HL-60 (cell line): ENCODE data around the gene SEPTIN2.

Experiments
- POLR2AphosphoS5 ChIP-seq: IDR thresholded peaks from 2 replicates; pipeline ENCODE4 v1.6.1; 2012; ENCODE audit warnings: low read depth
- TF ChIP-seq, protein P1 (sequence below): IDR thresholded peaks from one replicate; pipeline ENCODE4 v1.5.1; 2011; ENCODE audit warnings: low read length, control low read depth, inconsistent platforms; ENCODE audit not compliant: insufficient read depth
- TF ChIP-seq, protein P2 (sequence below): IDR thresholded peaks from 2 replicates; pipeline ENCODE4 v1.6.1; 2012; ENCODE audit warnings: low read depth; ENCODE audit not compliant: insufficient replicate concordance

DNA sequence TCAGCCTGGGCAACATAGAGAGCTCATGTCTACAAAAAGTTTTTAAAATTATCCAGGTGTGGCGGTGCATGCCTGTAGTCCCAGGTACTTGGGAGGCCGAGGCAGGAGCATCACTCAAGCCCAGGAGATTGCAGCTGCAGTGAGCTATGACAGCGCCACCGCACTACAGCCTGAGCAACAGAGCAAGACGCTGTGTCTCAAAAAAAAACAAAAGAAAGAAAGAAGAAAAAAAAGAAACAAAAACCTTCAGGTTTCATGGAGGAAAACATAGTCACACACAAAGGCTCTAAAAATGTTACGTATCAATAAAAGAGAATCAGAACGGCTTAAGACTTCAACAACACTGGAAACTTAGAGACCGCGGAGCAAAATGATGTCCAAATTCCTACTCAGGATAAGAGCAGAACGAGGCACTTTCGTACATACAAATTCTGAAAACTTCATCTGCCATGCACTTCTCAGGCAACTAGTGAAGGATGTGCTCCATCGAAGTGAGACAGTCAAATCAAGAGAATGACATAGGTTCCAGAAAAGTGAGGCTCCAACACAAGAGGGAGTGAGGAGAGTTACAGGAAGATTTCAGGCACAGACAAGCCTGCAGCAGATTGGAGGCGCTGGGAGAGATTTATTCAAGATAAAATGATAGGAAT, 4.7 kb upstream of the SEPTIN2 start:
- TF ChIP-seq, protein P1, sequence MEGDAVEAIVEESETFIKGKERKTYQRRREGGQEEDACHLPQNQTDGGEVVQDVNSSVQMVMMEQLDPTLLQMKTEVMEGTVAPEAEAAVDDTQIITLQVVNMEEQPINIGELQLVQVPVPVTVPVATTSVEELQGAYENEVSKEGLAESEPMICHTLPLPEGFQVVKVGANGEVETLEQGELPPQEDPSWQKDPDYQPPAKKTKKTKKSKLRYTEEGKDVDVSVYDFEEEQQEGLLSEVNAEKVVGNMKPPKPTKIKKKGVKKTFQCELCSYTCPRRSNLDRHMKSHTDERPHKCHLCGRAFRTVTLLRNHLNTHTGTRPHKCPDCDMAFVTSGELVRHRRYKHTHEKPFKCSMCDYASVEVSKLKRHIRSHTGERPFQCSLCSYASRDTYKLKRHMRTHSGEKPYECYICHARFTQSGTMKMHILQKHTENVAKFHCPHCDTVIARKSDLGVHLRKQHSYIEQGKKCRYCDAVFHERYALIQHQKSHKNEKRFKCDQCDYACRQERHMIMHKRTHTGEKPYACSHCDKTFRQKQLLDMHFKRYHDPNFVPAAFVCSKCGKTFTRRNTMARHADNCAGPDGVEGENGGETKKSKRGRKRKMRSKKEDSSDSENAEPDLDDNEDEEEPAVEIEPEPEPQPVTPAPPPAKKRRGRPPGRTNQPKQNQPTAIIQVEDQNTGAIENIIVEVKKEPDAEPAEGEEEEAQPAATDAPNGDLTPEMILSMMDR, result no peak
- TF ChIP-seq, protein P2, sequence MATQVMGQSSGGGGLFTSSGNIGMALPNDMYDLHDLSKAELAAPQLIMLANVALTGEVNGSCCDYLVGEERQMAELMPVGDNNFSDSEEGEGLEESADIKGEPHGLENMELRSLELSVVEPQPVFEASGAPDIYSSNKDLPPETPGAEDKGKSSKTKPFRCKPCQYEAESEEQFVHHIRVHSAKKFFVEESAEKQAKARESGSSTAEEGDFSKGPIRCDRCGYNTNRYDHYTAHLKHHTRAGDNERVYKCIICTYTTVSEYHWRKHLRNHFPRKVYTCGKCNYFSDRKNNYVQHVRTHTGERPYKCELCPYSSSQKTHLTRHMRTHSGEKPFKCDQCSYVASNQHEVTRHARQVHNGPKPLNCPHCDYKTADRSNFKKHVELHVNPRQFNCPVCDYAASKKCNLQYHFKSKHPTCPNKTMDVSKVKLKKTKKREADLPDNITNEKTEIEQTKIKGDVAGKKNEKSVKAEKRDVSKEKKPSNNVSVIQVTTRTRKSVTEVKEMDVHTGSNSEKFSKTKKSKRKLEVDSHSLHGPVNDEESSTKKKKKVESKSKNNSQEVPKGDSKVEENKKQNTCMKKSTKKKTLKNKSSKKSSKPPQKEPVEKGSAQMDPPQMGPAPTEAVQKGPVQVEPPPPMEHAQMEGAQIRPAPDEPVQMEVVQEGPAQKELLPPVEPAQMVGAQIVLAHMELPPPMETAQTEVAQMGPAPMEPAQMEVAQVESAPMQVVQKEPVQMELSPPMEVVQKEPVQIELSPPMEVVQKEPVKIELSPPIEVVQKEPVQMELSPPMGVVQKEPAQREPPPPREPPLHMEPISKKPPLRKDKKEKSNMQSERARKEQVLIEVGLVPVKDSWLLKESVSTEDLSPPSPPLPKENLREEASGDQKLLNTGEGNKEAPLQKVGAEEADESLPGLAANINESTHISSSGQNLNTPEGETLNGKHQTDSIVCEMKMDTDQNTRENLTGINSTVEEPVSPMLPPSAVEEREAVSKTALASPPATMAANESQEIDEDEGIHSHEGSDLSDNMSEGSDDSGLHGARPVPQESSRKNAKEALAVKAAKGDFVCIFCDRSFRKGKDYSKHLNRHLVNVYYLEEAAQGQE, result no peak
- no peak for TF ChIP-seq POLR2AphosphoS5
